Activated T-helper 1 cell treated with anti-CD3 and anti-CD28 coated beads, Interleukin-2, amount 50 U/mL, for 16 hours (primary cell): ENCODE data around the gene TMPRSS11A.

Experiments used
- DNase-seq, 2 donors: peaks; one replicate each; pipeline ENCODE4 v3.0.0-alpha.2; 2020; ENCODE audit warnings: low read depth in 1 of 2, low spot score in 1 of 2

Gene TMPRSS11A

DNA sequence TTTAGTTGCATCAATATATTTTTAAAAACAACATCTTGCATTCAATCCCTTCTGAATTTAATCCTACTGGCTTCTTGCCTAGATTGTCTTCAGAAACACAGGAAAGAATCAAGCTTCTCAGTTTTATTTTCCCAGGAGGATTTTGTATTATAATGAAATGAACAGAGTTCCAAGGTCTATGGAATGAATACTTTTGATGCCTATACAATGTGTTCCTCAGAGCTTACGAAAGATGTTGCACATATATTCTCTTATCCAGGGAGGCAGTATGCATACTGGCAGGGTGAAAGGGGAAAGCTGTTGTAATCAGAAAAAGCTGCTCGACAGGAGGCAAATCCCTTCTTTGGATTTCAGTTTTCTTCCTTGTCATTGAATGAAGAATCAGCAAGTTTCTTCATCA lies 88.3 kb downstream of the TMPRSS11A start:
- DNase-seq = no peak

DNA sequence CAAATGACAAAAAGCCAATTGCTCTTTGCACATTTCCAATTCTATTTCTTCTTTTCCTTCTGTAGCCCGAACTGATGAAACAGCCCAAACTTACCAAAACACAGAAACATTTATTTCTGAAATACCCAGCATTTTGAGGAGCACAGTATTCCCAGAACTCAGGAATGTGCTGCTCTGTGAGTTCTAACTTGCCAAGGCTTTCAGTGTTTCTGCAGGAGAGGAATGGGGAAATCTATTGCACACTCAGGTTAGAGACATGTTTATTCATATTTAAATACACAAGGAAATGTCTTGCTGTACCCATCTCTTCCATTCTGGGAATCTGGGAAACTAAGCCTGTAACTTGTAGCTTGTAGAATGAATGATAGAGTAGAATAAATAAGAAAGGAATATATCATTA lies 90.2 kb downstream of the TMPRSS11A start:
- DNase-seq = no peak

DNA sequence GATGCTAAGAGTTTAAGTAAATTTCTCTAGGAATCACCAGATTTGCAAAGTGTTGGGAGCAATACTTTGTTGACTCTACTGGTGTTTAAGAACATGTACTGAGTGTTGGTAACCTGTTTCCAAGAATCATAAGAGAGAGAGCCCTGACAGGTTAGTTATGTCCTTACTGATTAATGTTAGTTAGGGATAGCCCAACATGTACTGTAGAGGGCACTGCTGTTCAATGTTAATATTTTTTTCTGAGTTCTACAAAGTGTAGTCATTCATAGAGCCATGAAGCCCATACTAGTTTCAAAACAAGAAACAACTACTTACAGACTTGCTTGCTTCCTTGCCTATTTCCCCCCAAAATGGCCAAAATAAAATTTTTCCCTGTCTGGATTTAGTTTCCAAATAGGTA lies 91.4 kb downstream of the TMPRSS11A start:
- DNase-seq = no peak

DNA sequence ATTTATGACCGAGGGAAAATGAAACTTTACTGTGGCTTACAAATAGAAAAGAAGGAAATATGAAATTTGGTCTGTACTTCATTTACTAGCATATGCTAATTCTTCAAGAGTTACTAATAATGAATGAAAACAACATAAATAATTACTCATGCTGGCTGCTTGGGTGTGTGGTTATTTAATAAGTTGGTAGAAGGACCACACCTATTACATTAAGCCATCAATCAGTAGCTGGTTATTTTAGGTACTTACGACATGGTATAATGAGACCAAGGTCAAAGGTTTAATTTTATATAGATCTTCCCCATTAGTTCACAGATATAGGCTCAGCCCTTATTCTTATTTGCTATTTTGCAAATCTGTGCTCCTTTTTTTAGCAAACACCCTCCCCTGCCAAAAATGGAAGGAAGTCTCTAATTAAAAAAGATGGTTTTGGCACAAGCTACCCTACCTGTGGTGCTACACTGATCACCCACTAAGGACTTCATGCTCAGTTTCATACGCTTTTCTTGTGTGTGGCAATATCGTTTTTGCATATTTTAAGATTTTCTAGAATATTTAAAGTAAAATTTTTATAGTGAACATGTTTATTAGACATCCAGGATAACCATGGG lies 93.6 kb downstream of the TMPRSS11A start:
- no peak for DNase-seq

DNA sequence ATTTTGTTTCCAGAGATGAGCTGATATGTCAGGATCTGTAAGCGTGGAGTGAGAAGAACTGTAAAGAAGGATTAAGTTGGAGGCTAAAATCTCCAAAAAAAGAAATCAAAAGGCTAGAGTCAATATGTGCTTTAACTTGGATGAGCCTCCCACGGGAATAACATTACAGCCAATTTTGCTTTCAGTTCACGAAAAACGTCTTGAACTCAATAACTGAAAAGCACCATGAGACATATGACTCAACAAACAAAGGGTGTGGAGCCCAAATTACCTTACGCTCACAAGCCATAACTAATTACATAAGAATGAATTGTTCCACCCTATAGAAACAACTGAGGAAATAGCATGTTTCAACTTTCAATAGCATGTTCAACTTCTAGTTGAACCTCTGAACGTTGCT lies 101.8 kb downstream of the TMPRSS11A start:
- no peak for DNase-seq
